ENCODE results near the gene FIP1L1. TPM values are rescaled to one million over a fixed set of nuclear protein-coding genes. Genes with fewer than 3 reads are reported as not detected.

The FIP1L1 gene
- polyA plus RNA-seq, 1 donor from 2014 or later: 89.0 TPM

Other genes starting within 250 kb of the FIP1L1 start
- gene SCFD2, start 11.6 kb upstream of the FIP1L1 start, polyA plus RNA-seq: 5.0 and 8.3 TPM in 2 replicates
- 3.4 and 8.8 TPM in 2 replicates for gene LNX1, start 213.8 kb downstream of the FIP1L1 start, polyA plus RNA-seq